Smooth muscle cell (in vitro differentiated cells): Measurements from ENCODE around the gene TBX1. TPM values are rescaled to one million over a fixed set of nuclear protein-coding genes. Genes with fewer than 3 reads are reported as not detected.

Experiments
- DNase-seq: peaks from one replicate; lab custom pipeline; 2025; ENCODE audit not compliant: unreplicated experiment; lab: John Stamatoyannopoulos, UW
- H2AFZ ChIP-seq: fragments of 200-600 bp; sonication (generic); 2 replicates; pipeline ENCODE4 v1.6.0; 2016; ENCODE audit warnings: antibody characterized with exemption, low read depth, mild to moderate bottlenecking
- H3F3A ChIP-seq: fragments of 200-600 bp; sonication (generic); 2 replicates; pipeline ENCODE4 v1.6.0; 2017; ENCODE audit warnings: antibody characterized with exemption, low read depth
- H3K27ac ChIP-seq: fragments of 200-600 bp; sonication (generic); 2 replicates; pipeline ENCODE4 v1.5.1; 2016; ENCODE audit warnings: low read depth, mild to moderate bottlenecking
- H3K27me3 ChIP-seq: fragments of 200-600 bp; sonication (generic); 2 replicates; pipeline ENCODE4 v1.6.1; 2016; ENCODE audit warnings: low read depth, mild to moderate bottlenecking
- H3K36me3 ChIP-seq: fragments of 200-600 bp; sonication (generic); 2 replicates; pipeline ENCODE4 v1.5.1; 2016; ENCODE audit warnings: low read depth
- H3K4me1 ChIP-seq: fragments of 200-600 bp; sonication (generic); 2 replicates; pipeline ENCODE4 v1.5.1; 2016; ENCODE audit warnings: low read depth
- H3K4me2 ChIP-seq: fragments of 200-600 bp; sonication (generic); 2 replicates; pipeline ENCODE4 v1.6.0; 2016; ENCODE audit warnings: mild to moderate bottlenecking
- H3K4me3 ChIP-seq: fragments of 200-600 bp; sonication (generic); 2 replicates; pipeline ENCODE4 v1.5.1; 2016; ENCODE audit warnings: mild to moderate bottlenecking
- H3K79me2 ChIP-seq: fragments of 200-600 bp; sonication (generic); 2 replicates; pipeline ENCODE4 v1.6.0; 2016; ENCODE audit warnings: low read depth, mild to moderate bottlenecking
- H3K9ac ChIP-seq: fragments of 200-600 bp; sonication (generic); 2 replicates; pipeline ENCODE4 v1.6.0; 2016; ENCODE audit warnings: low read depth
- H3K9me3 ChIP-seq: fragments of 200-600 bp; sonication (generic); replicated peaks from 2 replicates; pipeline ENCODE4 v1.5.1; 2016; ENCODE audit warnings: low read depth
- H4K20me1 ChIP-seq: fragments of 200-600 bp; sonication (generic); 2 replicates; pipeline ENCODE4 v1.6.0; 2016; ENCODE audit warnings: low read depth
- WGBS: methylation state at CpG from one replicate; pipeline ENCODE4 v1.1.7; 2016; ENCODE audit warnings: low lambda C conversion rate; 5-methylcytosine and 5-hydroxymethylcytosine counted together
- polyA plus RNA-seq: library from polyadenylated mRNA; unstranded; fragments of >200 nt; fragmentation: Nextera tagmentation; extraction: Ambion mirVana; gene quantifications from 2 replicates; pipeline ENCODE4 v1.2.1, GENCODE V29; 2016
- total RNA-seq: library from RNA; depleted of rRNA; stranded (reverse); fragments of >200 nt; gene quantifications from 2 replicates; pipeline ENCODE4 v1.2.3, GENCODE V29; 2014
- TF ChIP-seq, protein P1 (sequence below): fragments of 200-600 bp; sonication (generic); IDR thresholded peaks from 2 replicates; pipeline ENCODE4 v1.5.1; 2017; ENCODE audit warnings: borderline replicate concordance, mild to moderate bottlenecking, antibody characterized with exemption; ENCODE audit not compliant: insufficient read depth, poor library complexity, severe bottlenecking

Gene TBX1
- total and polyA plus RNA-seq, 2 experiments from 2014 or later: not detected

DNA sequence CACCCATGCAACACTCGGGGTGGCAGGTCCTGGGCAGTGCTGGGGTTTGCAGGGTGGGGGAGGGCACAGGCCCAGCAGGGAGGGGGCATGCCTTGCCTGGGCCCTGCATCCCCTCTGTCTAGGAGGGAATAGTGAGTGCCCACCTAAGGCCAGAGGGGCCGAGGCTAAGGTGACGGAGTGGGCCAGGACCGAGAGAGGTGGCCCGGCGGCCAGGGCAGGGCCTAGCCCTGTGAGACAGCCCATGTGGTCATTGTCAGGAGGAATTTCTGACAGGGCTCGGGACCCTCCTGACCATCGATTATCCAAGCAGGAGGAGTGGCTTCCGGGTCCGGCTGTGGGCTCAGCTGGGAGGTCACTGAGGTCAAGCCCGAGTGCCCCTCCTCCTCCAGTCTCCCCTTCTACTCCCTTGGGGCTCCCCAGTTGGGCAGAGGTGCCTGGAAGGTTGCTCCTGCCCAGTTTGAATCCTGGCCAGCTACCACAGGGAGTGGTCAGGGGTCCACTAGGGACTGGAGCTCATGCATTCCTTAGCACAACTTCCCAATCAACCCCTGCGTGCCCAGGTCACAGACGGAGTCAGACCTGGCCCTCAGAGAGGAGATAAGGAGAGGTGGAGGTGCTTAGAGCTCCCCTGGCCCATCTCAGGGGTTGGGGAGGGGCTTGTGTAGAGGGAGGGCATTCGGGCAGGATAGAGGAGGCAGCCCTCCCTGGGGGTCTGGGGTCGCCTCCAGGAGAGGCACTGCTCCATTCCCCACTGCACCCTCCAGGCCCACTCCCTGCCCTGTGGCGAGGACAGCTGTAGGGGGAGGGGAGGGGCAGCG lies 22.5 kb upstream of the TBX1 start:
- Histone ChIP-seq H3K4me3 (no peak overlapping the region), H3K9me3 (no peaks in the 10 kb centered on the region), H3K27ac (no peak overlapping the region), H3K4me2 (no peak overlapping the region), H3K79me2 (no peaks in the 10 kb centered on the region), H2AFZ (no peak overlapping the region), H3K9ac (no peak overlapping the region), H4K20me1 (no peaks in the 10 kb centered on the region), H3K36me3 (no peaks in the 10 kb centered on the region), H3F3A (no peaks in the 10 kb centered on the region), H3K4me1 (no peaks in the 10 kb centered on the region), H3K27me3 (peaks cover 5% of the 10 kb centered on the region)
- WGBS: 95% methylated on average over 16 of the region's 17 CpGs
- DNase-seq: no peak
- TF ChIP-seq, protein P1, sequence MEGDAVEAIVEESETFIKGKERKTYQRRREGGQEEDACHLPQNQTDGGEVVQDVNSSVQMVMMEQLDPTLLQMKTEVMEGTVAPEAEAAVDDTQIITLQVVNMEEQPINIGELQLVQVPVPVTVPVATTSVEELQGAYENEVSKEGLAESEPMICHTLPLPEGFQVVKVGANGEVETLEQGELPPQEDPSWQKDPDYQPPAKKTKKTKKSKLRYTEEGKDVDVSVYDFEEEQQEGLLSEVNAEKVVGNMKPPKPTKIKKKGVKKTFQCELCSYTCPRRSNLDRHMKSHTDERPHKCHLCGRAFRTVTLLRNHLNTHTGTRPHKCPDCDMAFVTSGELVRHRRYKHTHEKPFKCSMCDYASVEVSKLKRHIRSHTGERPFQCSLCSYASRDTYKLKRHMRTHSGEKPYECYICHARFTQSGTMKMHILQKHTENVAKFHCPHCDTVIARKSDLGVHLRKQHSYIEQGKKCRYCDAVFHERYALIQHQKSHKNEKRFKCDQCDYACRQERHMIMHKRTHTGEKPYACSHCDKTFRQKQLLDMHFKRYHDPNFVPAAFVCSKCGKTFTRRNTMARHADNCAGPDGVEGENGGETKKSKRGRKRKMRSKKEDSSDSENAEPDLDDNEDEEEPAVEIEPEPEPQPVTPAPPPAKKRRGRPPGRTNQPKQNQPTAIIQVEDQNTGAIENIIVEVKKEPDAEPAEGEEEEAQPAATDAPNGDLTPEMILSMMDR: no peak

DNA sequence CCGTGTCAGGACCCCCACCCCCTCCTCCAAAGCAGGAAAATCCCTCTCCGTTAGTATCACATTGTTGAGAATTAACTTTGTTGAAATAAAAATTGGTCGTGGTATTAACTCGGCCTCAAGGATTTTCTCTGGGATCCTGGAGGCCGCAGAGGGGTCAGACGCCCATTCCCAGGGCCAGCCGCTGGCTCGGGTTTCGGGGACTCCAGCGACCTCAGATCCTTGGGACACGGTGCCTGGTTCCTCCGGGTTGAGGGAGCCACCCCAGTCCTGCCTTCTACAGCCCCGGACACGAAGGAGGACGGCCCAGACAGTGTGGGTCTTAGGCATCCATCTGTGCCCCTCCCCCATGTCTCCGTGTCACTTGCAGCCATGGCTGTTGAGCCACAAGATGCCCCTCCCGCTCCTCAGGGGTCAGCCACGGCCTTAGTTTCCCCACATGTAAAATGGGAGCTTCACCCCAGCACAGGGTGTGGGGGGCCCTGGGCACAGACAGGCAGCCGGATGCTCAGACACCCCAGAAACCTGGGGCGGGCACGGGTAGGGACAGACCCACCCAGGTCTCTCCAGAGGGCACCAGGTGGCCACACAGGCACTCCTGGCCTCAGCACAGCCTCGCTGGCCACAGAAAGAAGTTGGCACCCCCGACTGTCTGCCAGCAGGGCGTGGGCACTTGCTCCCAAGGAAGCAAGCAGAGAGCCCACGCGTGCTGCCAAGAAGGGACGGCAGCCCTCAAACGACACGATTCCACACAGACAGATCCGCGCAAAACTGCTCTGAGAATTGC lies 21.7 kb upstream of the TBX1 start:
- Histone ChIP-seq H3K4me3 (no peak overlapping the region), H3K4me1 (no peaks in the 10 kb centered on the region), H2AFZ (no peak overlapping the region), H3F3A (no peaks in the 10 kb centered on the region), H3K36me3 (no peaks in the 10 kb centered on the region), H3K27ac (no peak overlapping the region), H3K9ac (no peak overlapping the region), H3K9me3 (no peaks in the 10 kb centered on the region), H4K20me1 (no peaks in the 10 kb centered on the region), H3K27me3 (peaks cover 5% of the 10 kb centered on the region), H3K4me2 (no peak overlapping the region), H3K79me2 (no peaks in the 10 kb centered on the region)
- WGBS: 84% methylated on average over 31 of the region's 31 CpGs
- no peak for DNase-seq
- TF ChIP-seq, protein P1: no peak

DNA sequence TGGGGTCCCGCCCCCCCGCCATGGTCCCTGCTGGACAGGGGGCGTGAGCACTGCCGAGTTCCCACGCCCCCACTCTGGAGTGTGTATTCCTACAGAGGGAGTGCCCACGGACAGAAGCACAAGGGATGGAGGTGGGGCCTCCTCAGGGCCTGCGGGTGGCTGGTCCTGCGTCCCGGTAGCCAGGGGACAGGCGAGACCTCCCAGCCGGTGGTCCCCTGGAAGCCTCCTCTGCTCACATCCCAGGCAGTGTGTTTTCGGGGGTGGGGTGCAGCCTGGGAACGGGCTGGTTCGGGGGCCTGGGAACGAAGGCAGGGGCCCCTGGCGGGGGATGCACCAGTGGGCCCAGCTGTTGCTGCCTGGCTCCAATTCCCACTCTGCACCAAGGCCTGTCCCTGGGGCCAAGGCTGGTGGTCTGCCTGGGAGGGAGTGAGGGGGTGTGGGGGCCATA lies 21.1 kb upstream of the TBX1 start:
- H3K4me2 ChIP-seq: no peak overlapping the region
- H3K4me3 ChIP-seq: no peak overlapping the region
- WGBS: 86% methylated on average over 16 of the region's 16 CpGs
- no peak for DNase-seq
- H3K36me3 ChIP-seq: no peaks in the 10 kb centered on the region
- H3K79me2 ChIP-seq: no peaks in the 10 kb centered on the region
- no peaks in the 10 kb centered on the region for H3F3A ChIP-seq
- H4K20me1 ChIP-seq: no peaks in the 10 kb centered on the region
- no peak overlapping the region for H2AFZ ChIP-seq
- H3K27ac ChIP-seq: no peak overlapping the region
- no peak overlapping the region for H3K9ac ChIP-seq
- H3K4me1 ChIP-seq: no peaks in the 10 kb centered on the region
- H3K27me3 ChIP-seq: peaks cover 5% of the 10 kb centered on the region
- TF ChIP-seq, protein P1: no peak
- H3K9me3 ChIP-seq: no peaks in the 10 kb centered on the region
